Calu3 (cell line): ENCODE data around the gene CDC42BPB. TPM values are rescaled to one million over a fixed set of nuclear protein-coding genes. Genes with fewer than 3 reads are reported as not detected.

Experiments used
- BruUV-seq: library from RNA; stranded (reverse); fragments of 400-500 nt; replicated peaks from 2 replicates; lab custom pipeline; 2021; lab: Mats Ljungman, UMichigan
- CTCF ChIA-PET: fragments of 300-600 bp; sonication (Branson Sonifier 250); formaldehyde crosslinking; loops from one replicate; lab custom pipeline; 2022; ENCODE audit warnings: antibody characterized with exemption; lab: Charles Lee
- DNase-seq: peaks from one replicate; pipeline ENCODE4 v3.0.0; 2022
- H3K27ac Mint-ChIP-seq: one replicate; pipeline ENCODE4 v1.8.0; 2022; ENCODE audit warnings: mixed read lengths; ENCODE audit not compliant: unreplicated experiment
- H3K27me3 Mint-ChIP-seq: one replicate; pipeline ENCODE4 v1.8.0; 2022; ENCODE audit warnings: mixed read lengths; ENCODE audit not compliant: unreplicated experiment
- H3K36me3 Mint-ChIP-seq: one replicate; pipeline ENCODE4 v1.8.0; 2022; ENCODE audit warnings: mild to moderate bottlenecking, moderate library complexity, mixed read lengths; ENCODE audit not compliant: insufficient read depth, unreplicated experiment
- H3K4me1 Mint-ChIP-seq: one replicate; pipeline ENCODE4 v1.8.0; 2022; ENCODE audit warnings: mild to moderate bottlenecking, low read depth, mixed read lengths; ENCODE audit not compliant: unreplicated experiment
- H3K4me3 Mint-ChIP-seq: one replicate; pipeline ENCODE4 v1.8.0; 2022; ENCODE audit warnings: mild to moderate bottlenecking, low read depth, moderate library complexity, mixed read lengths; ENCODE audit not compliant: unreplicated experiment
- H3K9me3 Mint-ChIP-seq: one replicate; pipeline ENCODE4 v1.8.0; 2022; ENCODE audit warnings: low read depth, mixed read lengths; ENCODE audit not compliant: unreplicated experiment
- CTCF ChIP-seq: fragments of 200-600 bp; IDR thresholded peaks from one replicate; pipeline ENCODE4 v1.8.0; 2022; ENCODE audit warnings: antibody characterized with exemption; ENCODE audit not compliant: unreplicated experiment
- intact Hi-C: fragments of 100-400 bp; cut with micrococcal nuclease; formaldehyde crosslinking; loops from one replicate; pipeline ENCODE4 v1.10.0; 2022; ENCODE audit not compliant: unreplicated experiment
- total RNA-seq: library from RNA; stranded (reverse); gene quantifications from 2 replicates; pipeline ENCODE4 v1.2.3, GENCODE V29; 2022

Gene CDC42BPB
- total RNA-seq, 1 experiment from 2014 or later, result 98.7 TPM

- intact Hi-C loops, result no loop called here
- Mint-ChIP-seq H3K4me3 (no peak overlapping the region), H3K27me3 (no peaks in the 10 kb centered on the region), H3K36me3 (peaks cover 20% of the 10 kb centered on the region), H3K4me1 (no peaks in the 10 kb centered on the region), H3K9me3 (no peaks in the 10 kb centered on the region), H3K27ac (no peak overlapping the region)
- CTCF ChIA-PET, result no interaction called here
- no peak for DNase-seq
- no peak for TF ChIP-seq CTCF
- BruUV-seq, result no TSS peak
Observed at GRCh38 chr14:102907303-102907844, 150.0 kb downstream of the CDC42BPB start.

GRCh38 chr14:102906616-102907302 is 150.6 kb downstream of the CDC42BPB start:
- DNase-seq, result no peak
- H3K4me3 Mint-ChIP-seq, result no peak overlapping the region
- no peaks in the 10 kb centered on the region for H3K4me1 Mint-ChIP-seq
- H3K36me3 Mint-ChIP-seq, result peaks cover 20% of the 10 kb centered on the region
- no peak for TF ChIP-seq CTCF
- no peaks in the 10 kb centered on the region for H3K9me3 Mint-ChIP-seq
- H3K27ac Mint-ChIP-seq, result no peak overlapping the region
- CTCF ChIA-PET, result no interaction called here
- no peaks in the 10 kb centered on the region for H3K27me3 Mint-ChIP-seq
- no TSS peak for BruUV-seq
- intact Hi-C loops, result no loop called here

GRCh38 chr14:102905116-102906108 is 151.9 kb downstream of the CDC42BPB start:
- no TSS peak for BruUV-seq
- Mint-ChIP-seq H3K27ac (no peak overlapping the region), H3K9me3 (no peaks in the 10 kb centered on the region), H3K27me3 (no peaks in the 10 kb centered on the region), H3K36me3 (peaks cover 20% of the 10 kb centered on the region), H3K4me3 (no peak overlapping the region), H3K4me1 (no peaks in the 10 kb centered on the region)
- no peak for TF ChIP-seq CTCF
- DNase-seq, result no peak
- intact Hi-C loops, result no loop called here
- CTCF ChIA-PET, result interaction anchor here (0.7 kb wide), 1 partner anchor 678 kb away, joined by 3 read pairs; no protein-coding TSS in a partner anchor

GRCh38 chr14:102903889-102904512 is 153.3 kb downstream of the CDC42BPB start:
- TF ChIP-seq CTCF, result no peak
- no peaks in the 10 kb centered on the region for H3K4me1 Mint-ChIP-seq
- no peak overlapping the region for H3K27ac Mint-ChIP-seq
- no peak overlapping the region for H3K4me3 Mint-ChIP-seq
- no peaks in the 10 kb centered on the region for H3K27me3 Mint-ChIP-seq
- H3K9me3 Mint-ChIP-seq, result no peaks in the 10 kb centered on the region
- DNase-seq, result no peak
- H3K36me3 Mint-ChIP-seq, result peaks cover 10% of the 10 kb centered on the region
- intact Hi-C loops, result no loop called here
- BruUV-seq, result no TSS peak
- CTCF ChIA-PET, result no interaction called here
